RPMI7951 (cell line): ENCODE results near the gene NLRP11. TPM values are rescaled to one million over a fixed set of nuclear protein-coding genes. Genes with fewer than 3 reads are reported as not detected.
A peak's percentile ranks its signal among the peaks of the same experiment; 100 is the strongest.

ENCODE experiments used
- DNase-seq: peaks from one replicate; pipeline ENCODE4 v3.0.0-alpha.2; 2012; ENCODE audit warnings: low read depth
- total RNA-seq: library from RNA; depleted of rRNA; stranded (reverse); fragments of >200 nt; shearing (Covaris generic); gene quantifications from 2 replicates; pipeline ENCODE4 v1.2.3, GENCODE V29; 2014; rRNA removed

Gene NLRP11
- total RNA-seq = 1.3 and 1.7 TPM in 2 replicates

- DNase-seq = no peak
These were observed at the start of gene NLRP11 for GRCh38 chr19:55831846-55832245. NLRP11 (minus strand) TSS chr19:55831999; CDS start chr19:55818174, 13,825 bp downstream.

DNA sequence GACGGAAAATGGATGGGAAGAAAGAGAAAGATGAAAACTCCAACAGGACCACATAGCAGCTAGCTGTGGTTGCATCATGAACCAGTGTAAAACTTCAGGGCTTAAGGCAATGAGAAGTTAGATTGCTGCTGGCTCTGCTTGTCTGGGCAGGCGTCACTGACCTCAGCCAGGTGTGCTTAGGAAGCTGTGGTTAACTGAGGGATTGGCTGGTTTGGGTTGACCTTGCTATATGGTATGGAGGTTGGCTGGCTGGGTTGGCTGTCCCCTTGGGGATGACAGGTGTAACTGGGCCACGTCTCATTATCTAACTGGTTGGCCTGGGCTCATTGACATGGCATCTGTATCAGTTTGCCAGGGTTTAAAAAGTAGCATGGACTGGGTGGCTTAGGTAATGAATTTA is 45.4 kb upstream of the NLRP11 start:
- DNase-seq = no peak

- DNase-seq = no peak
These were observed 38.9 kb upstream of the NLRP11 start for GRCh38 chr19:55870736-55871135.

- DNase-seq = no peak
These were observed 35.3 kb upstream of the NLRP11 start for GRCh38 chr19:55867101-55867500.

GRCh38 chr19:55866521-55866920 is 34.7 kb upstream of the NLRP11 start:
- no peak for DNase-seq

- no peak for DNase-seq
These were observed 27.2 kb upstream of the NLRP11 start for GRCh38 chr19:55858969-55859368.

- no peak for DNase-seq
These were observed 26.6 kb upstream of the NLRP11 start for GRCh38 chr19:55858401-55858800.

- no peak for DNase-seq
These were observed 26.2 kb upstream of the NLRP11 start for GRCh38 chr19:55857974-55858373.

- DNase-seq = peak; percentile 41
These were observed 25.4 kb upstream of the NLRP11 start for GRCh38 chr19:55857149-55857548.

DNA sequence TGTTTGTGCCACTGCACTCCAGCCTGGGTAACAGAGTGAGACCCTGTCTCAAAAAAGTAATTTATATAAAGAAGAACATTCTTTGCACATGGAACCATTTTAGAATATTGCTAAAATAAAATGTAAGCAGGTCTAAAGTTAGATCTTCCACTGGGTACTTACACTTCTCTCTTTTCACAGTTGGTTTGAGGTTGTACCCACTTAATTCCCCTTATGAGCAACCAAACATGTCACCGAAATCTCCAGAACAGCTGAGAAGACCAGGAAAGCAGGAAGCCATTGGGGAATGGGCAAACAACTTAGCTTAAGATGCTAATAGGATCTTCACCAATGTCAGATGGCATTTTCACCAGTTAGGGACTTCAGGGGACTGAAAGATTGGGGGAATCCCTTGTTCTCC is 23.4 kb upstream of the NLRP11 start:
- no peak for DNase-seq

- DNase-seq = no peak
These were observed 7.1 kb upstream of the NLRP11 start for GRCh38 chr19:55838906-55839305.

GRCh38 chr19:55838251-55838650 is 6.5 kb upstream of the NLRP11 start:
- DNase-seq = no peak

DNA sequence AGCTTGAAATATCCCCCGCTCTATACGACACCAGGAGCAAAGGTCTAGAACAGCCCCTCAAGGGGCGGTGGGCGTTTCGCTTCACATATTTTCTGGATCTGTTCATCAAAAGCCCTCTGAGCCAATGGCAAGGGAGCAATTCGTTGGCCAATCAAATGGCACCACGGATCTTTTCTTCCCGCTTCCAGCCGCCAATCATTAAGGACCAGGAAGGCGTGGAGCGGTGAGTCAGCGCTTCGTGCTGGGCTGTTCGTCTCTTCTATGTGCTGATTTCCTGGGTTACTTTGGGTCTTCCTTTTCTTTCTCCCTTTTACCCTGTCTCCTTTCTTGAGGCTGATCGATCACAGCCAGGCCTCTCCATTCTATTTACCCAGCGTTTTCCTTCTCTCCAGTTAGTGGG is 4.5 kb upstream of the NLRP11 start, which contains the start of gene NLRP4:
TSS of gene NLRP4 (plus strand) at position 201 of the 400 bp plus-strand sequence. CDS start 15,541 bp downstream, outside the sequence.
- no peak for DNase-seq

DNA sequence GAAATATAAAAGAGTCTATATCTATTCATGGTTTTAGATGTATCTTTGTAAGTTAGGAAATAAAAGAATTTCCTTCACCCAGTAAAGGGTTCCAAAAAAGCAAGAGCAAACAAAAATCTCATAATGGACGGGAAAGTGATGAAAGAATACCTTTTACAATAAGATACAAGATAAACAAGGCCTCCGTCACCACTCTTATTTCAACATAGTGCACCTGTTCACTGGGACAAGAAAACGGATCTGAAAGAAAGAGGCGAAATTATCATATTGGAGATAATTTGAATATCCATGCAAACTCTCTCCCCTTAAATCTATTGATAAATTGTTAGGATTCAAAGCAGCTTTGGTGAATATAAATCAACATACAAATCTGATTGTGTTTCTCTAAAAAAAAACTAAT is 877 bp upstream of the NLRP11 start:
- DNase-seq = no peak

DNA sequence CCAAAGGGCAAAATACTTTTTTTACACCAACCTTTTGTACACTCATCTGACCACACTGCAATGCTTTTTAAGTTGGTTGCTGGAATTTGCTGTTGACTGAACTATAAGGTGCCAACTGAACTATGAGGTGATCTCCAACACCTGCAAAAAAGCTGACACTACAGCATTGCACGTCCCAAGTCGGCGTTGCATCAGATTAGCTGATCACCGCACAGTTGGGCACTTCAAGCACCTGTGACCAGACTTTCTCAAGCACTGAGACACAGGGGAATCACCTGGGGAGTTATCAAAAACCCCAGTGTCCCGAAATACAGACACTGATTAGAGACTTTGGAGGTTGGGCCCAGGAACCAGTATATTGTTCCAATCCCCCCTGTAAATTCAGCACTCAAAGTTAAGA is 1.1 kb downstream of the NLRP11 start:
- no peak for DNase-seq

DNA sequence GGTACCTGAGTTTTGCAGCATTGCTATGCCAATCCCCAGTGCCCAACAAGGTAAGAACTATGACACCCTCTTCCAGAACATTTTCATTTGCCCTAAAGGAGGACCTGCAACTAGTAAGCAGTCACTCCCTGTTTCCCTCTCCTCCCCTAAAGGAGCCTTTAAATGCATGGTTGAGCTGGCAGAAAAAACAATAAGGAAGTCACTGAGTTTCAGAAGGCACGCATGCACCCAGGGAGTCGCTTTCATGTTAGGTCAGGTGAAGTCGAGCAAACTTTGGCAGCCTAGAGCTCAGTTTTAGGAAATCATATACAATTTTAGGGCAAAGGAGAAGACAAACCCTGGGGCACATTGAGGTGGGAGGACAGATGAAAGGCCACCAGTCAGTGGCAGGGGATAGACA is 11.8 kb downstream of the NLRP11 start:
- DNase-seq = no peak

DNA sequence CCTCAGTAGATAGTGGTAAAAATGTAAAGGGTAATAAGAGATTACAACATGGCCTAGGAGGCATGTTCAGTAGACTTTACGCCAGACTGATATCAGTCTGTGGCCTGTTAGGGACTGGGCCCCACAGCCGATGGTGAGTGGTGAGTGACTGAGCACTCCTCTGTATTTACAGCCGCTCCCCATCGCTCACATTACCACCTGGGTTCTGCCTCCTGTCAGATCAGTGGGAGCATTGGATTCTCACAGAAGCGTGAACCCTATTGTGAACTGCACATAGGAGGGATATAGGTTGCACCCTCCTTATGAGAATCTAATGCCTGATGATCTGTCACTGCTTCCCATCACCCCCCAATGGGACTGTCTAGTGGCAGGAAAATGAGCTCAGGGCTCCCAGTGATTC is 17.9 kb downstream of the NLRP11 start:
- no peak for DNase-seq

- no peak for DNase-seq
These were observed 19.4 kb downstream of the NLRP11 start for GRCh38 chr19:55812449-55812848.

GRCh38 chr19:55811340-55811739 is 20.5 kb downstream of the NLRP11 start:
- DNase-seq = no peak

DNA sequence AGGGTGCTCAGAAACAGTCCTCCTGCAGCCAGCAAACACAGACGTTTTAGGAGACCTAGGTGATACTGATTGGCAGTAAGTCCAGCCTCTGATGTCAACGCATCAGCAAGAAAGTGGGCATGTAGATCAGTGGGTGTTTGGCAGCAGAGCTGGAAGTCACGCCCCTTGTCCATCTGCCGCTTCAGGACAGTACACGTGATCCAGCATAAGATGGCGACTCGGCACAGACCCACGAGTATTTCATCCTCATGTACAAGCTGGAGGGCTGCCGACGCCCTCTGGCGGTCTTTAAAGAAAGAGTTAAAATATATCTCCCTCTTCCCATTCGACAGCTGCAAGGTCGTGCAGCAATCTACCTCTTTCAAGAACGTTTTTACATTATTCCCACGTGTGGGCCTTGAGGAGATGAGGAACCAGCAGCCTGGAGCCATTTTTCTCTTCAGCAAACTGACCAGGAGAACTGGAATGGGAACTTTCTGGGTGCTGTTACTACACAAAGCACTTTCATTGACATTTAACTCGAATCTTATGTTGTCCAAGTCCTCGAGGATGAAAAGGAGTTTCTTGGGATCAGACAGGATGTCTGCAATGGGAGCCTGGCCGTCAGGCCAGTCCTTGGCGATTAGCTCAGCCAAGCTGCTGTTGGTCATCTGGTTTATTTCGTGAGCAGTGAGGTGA is 22.3 kb downstream of the NLRP11 start:
- DNase-seq = peak; percentile 91

- no peak for DNase-seq
These were observed 29.5 kb downstream of the NLRP11 start for GRCh38 chr19:55802281-55802680.

GRCh38 chr19:55801416-55801815 is 30.4 kb downstream of the NLRP11 start:
- no peak for DNase-seq

DNA sequence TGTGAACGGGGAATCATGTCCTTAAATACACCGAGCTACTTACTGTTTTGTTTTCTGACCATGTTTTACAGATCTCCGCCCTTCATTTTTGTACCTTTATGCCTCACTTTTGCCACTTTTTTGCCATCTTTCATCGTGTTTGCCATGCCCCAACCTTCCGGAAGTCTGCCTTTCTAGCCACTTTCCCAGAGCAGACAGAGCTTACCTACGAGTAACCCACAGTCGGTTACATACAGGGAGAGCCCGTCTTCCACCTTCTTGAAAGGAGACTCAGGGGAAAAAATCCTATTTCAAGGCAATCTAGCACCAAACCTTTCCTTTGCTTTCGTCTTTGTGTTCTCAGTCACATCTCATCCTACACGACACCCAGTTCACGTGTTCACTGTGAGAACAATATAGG is 36.8 kb downstream of the NLRP11 start:
- no peak for DNase-seq

- no peak for DNase-seq
These were observed 50.7 kb downstream of the NLRP11 start for GRCh38 chr19:55781112-55781511.
